ENCODE results near the gene SLC35F3.

Gene SLC35F3

GRCh38 chr1:234340528-234340927 is 436.1 kb downstream of the SLC35F3 start:
- no peak for DNase-seq (ENCODE audit: low read depth in 4 of 4, low spot score in 1 of 4)

DNA sequence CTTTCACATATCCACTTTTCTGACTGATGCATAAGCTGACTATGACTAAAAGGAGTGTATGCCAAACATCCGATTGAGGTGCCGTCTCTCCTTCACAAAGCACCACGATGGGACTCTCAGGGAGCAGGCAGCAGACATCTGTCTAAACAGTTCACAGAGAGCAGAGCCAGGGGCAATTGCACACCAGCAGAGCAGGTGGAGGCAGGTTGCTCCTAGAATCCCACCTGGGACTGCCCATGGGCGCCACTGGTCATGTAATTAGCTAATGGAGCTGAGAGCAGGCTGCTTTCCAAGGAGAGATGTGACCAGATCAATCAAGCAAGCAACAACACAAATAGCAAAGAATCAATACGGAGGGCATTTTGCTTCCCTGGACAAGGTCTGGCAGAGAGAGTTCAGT is 438.3 kb downstream of the SLC35F3 start:
- no peak for DNase-seq (ENCODE audit: low read depth in 4 of 4, low spot score in 1 of 4)

DNA sequence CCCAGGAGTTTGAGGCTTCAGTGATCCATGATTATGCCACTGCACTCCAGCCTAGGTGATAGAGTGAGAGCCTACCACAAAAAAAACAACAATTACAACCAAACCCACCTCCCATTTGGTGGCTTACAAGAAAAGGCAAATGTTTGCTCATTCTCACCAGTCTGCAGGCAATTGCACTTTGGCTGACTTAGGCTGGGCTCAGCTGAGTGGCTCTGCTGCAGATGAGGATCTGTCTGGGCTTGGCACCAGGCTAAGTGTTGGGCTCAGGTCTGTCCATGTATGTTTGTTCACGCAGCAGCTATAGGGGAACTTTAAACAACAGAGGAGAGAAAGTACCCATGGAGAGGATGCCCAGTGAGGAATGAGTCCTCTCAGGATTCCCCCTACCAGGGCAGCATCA is 440.8 kb downstream of the SLC35F3 start:
- DNase-seq (ENCODE audit: low read depth in 4 of 4, low spot score in 1 of 4): no peak

GRCh38 chr1:234348964-234349363 is 444.5 kb downstream of the SLC35F3 start:
- no peak for DNase-seq (ENCODE audit: low read depth in 4 of 4, low spot score in 1 of 4)

- no peak for DNase-seq (ENCODE audit: low read depth in 4 of 4, low spot score in 1 of 4)
These were observed 451.5 kb downstream of the SLC35F3 start for GRCh38 chr1:234355782-234356510.

GRCh38 chr1:234356615-234357269 is 452.3 kb downstream of the SLC35F3 start:
- peak in 3 of 4 experiments; percentile 16 to 32 (median 29) for DNase-seq (ENCODE audit: low read depth in 4 of 4, low spot score in 1 of 4)

GRCh38 chr1:234357831-234358230 is 453.4 kb downstream of the SLC35F3 start:
- DNase-seq (ENCODE audit: low read depth in 4 of 4, low spot score in 1 of 4): no peak

DNA sequence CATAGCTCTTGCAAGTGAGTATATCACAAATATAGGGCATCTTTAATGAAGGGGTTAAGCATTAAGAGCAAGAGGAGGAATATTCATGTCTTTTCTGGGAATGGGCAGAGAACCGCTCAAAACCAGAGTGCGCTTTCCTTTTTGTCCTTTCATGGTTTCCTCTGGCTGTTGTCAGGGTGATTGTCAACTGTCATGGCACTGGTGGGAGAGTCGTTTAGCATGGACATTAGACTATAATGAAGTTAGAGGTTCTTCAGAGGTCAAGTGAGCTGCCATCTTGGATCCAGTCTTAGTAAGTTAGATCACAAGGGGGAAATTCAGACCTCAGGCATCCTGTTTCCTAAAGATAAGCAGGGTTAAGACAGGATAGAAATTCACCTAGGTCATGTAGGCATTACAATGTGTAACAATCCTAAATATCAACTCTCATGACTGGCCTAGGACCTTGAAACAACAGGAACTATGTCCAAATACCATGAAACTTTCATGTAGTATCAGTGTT is 456.7 kb downstream of the SLC35F3 start:
- DNase-seq (ENCODE audit: low read depth in 4 of 4, low spot score in 1 of 4): no peak

DNA sequence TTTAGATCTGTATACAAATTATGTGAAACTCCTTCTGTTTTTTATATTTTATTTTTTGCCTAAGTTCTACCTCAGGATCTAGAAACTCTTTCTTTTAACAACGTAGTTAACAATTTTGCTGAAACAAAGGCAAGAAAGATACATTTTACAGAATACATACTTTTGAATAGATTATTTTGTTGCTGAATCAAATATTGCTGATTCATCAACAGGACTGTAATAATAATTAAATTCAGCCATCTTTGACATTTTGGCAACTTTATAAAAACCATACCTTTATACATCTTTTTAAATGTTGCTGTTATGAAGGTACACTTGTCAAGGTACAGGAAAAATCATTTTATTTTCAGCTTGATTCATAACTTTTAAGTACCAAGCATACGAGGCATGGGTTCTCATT is 458.1 kb downstream of the SLC35F3 start:
- DNase-seq (ENCODE audit: low read depth in 4 of 4, low spot score in 1 of 4): no peak

DNA sequence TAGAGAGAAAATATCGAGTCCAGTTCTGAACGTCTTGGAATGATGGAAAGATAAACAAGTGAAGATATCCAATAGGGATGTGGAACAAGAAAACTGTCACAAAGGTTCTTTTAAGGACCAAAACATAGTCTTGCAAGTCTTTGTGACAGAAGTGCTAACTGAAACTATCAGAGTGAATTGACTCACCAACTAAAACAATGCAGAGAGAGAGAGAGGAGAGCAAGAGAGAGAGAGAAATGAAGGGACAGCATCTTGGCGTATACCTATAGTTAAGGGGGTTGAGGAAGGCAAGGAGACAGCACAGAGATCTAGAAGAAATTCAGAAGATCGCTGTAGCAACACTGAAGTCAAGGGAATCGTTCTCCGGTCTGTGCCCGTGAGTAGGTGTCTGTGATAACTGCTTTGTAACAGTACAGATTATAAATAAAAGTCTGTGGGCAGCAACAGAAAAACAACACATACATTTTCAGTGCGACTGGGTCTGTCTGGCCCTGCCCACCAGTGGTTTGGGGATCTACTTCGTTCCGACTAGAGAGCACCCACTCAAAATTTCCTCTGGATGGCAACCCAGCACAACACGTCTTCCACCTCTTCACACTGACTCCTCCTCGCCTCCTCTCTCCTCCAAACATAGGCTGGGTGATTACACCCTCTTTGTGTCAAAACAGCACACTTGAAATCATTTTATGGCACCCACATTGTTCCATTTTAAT is 464.0 kb downstream of the SLC35F3 start:
- DNase-seq (ENCODE audit: low read depth in 4 of 4, low spot score in 1 of 4): peak in 1 of 4 experiments; percentile 9

GRCh38 chr1:234369033-234369430 is 464.6 kb downstream of the SLC35F3 start:
- DNase-seq (ENCODE audit: low read depth in 4 of 4, low spot score in 1 of 4): no peak

GRCh38 chr1:234369784-234370183 is 465.3 kb downstream of the SLC35F3 start:
- no peak for DNase-seq (ENCODE audit: low read depth in 4 of 4, low spot score in 1 of 4)

DNA sequence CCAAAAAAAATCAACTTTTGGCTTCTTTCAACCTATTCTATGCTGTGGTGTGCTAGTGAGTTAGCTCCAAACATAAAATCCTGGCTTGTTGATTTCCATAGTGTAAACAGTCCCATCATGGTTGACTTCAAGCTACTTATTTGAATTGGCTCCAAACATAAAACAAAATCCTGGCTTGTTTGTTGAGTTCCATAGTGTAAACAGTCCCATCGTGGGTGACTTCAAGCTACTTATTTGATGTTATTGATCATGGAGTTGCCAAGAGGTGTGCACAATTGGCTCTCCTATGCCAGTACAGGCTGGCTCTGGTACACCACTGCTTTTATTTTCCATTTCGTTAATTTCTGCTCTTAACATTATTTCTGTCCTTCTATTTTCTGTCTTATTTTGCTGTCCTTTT is 466.9 kb downstream of the SLC35F3 start:
- no peak for DNase-seq (ENCODE audit: low read depth in 4 of 4, low spot score in 1 of 4)

GRCh38 chr1:234372011-234372757 is 467.7 kb downstream of the SLC35F3 start:
- DNase-seq (ENCODE audit: low read depth in 4 of 4, low spot score in 1 of 4): no peak

- DNase-seq (ENCODE audit: low read depth in 4 of 4, low spot score in 1 of 4): peak; percentile 72 to 88 (median 88)
These were observed 468.8 kb downstream of the SLC35F3 start, which contains the start of gene COA6 for GRCh38 chr1:234373064-234373958. COA6 (plus strand) TSS chr1:234373456; CDS start chr1:234373467, 11 bp downstream.

DNA sequence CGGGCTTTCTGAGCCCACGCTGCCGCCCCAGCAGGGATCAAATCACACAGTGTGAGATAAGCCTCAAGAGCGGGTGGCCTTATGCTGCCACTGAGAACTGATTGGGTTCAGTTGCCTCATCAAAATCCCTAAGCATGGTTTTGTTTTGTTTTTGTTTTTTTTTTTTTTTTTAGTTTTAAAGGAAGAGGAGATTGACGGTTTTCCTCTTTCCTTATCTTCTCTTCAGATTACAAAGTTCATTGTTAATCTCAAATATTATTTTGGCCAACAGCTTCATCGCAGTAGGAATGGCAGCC is 469.4 kb downstream of the SLC35F3 start:
- DNase-seq (ENCODE audit: low read depth in 4 of 4, low spot score in 1 of 4): no peak

Data from stimulated activated CD4-positive, alpha-beta T cell treated with anti-CD3 and anti-CD28 coated beads, Interleukin-1b, Interleukin-23, amount 100 ng/mL, for 24 hours (primary cell).